GM18499 (cell line): ENCODE results near the gene PDPK1.

Source experiments
- ATAC-seq: cut with Tn5 transposase; IDR thresholded peaks from one replicate; pipeline ENCODE4 v1.9.1; 2021; ENCODE audit warnings: moderate number of reproducible peaks; ENCODE audit not compliant: insufficient read depth, unreplicated experiment

Gene PDPK1

GRCh38 chr16:2505695-2506094 lies 32.1 kb upstream of the PDPK1 start:
- ATAC-seq, result no peak

- no peak for ATAC-seq
Observed at GRCh38 chr16:2507052-2507659, 30.7 kb upstream of the PDPK1 start.

- ATAC-seq, result no peak
Observed at GRCh38 chr16:2507665-2508064, 30.2 kb upstream of the PDPK1 start.

GRCh38 chr16:2508722-2509400 lies 29.0 kb upstream of the PDPK1 start:
- no peak for ATAC-seq

- no peak for ATAC-seq
Observed at GRCh38 chr16:2511128-2511800, 26.6 kb upstream of the PDPK1 start.

GRCh38 chr16:2511996-2512734 lies 25.7 kb upstream of the PDPK1 start:
- ATAC-seq, result no peak

GRCh38 chr16:2512735-2513404 lies 25.0 kb upstream of the PDPK1 start:
- ATAC-seq, result no peak

- ATAC-seq, result no peak
Observed at GRCh38 chr16:2513405-2514332, 24.2 kb upstream of the PDPK1 start, which contains the start of gene ATP6V0C. ATP6V0C (plus strand) TSS chr16:2513952; CDS start chr16:2514104, 152 bp downstream.

GRCh38 chr16:2514333-2515179 lies 23.3 kb upstream of the PDPK1 start:
- ATAC-seq, result no peak

GRCh38 chr16:2515180-2515851 lies 22.5 kb upstream of the PDPK1 start:
- ATAC-seq, result no peak

GRCh38 chr16:2516391-2517240 lies 21.2 kb upstream of the PDPK1 start:
- ATAC-seq, result no peak

- no peak for ATAC-seq
Observed at GRCh38 chr16:2517954-2518605, 19.7 kb upstream of the PDPK1 start.

- ATAC-seq, result no peak
Observed at GRCh38 chr16:2518823-2519710, 18.8 kb upstream of the PDPK1 start.

GRCh38 chr16:2519711-2520080 lies 18.1 kb upstream of the PDPK1 start:
- ATAC-seq, result no peak

- no peak for ATAC-seq
Observed at GRCh38 chr16:2520097-2520783, 17.6 kb upstream of the PDPK1 start, which contains the start of gene AMDHD2. AMDHD2 (plus strand) TSS chr16:2520371; CDS start chr16:2520459, 88 bp downstream.
